Adrenal gland (tissue), 19 donors: Measurements from ENCODE around the gene PRR20G. TPM values are rescaled to one million over a fixed set of nuclear protein-coding genes. Genes with fewer than 3 reads are reported as not detected.

Experiments
- DNase-seq, 7 donors: peaks; one replicate each; pipeline ENCODE4 v3.0.0-alpha.2; 2019 to 2020
- H3K27ac ChIP-seq, 5 donors: fragments of 200-600 bp; sonication (generic) in 4 of 5; 1 replicate in 3 of 5; 2 replicates in 2 of 5; pipeline versions ENCODE4 v1.5.1 to v1.8.0; 2016 to 2020; ENCODE audit warnings: mild to moderate bottlenecking in 1 of 5
- H3K27me3 ChIP-seq: fragments of 200-600 bp; 2 replicates; pipeline ENCODE4 v1.8.0; 2021
- H3K36me3 ChIP-seq, 2 donors: fragments of 200-600 bp; replicated peaks in 1 of 2; 1 replicate in 1 of 2; 2 replicates in 1 of 2; pipeline versions ENCODE4 v1.5.1 to v1.8.0; 2018 to 2022
- H3K4me1 ChIP-seq, 2 donors: fragments of 200-600 bp; replicated peaks in 1 of 2; 1 replicate in 1 of 2; 2 replicates in 1 of 2; pipeline versions ENCODE4 v1.5.1 to v1.8.0; 2018 to 2021
- H3K4me3 ChIP-seq, 4 donors: fragments of 200-600 bp; sonication (generic) in 3 of 4; one replicate each; pipeline ENCODE4 v1.5.1; 2016 to 2018
- H3K9me3 ChIP-seq, 3 donors: fragments of 200-600 bp; sonication (generic) in 1 of 3; replicated peaks in 1 of 3; 1 replicate in 2 of 3; 2 replicates in 1 of 3; pipeline versions ENCODE4 v1.5.1 to v1.8.0; 2016 to 2021
- CTCF ChIP-seq, 6 experiments: fragments of 450-650 bp in 4 of 6; fragments of 200-600 bp in 2 of 6; sonication (generic) in 1 of 6; IDR thresholded peaks; 1 replicate in 5 of 6; 2 replicates in 1 of 6; pipeline versions ENCODE4 v1.5.1 to v1.8.0; 2016 to 2021; ENCODE audit warnings: antibody characterized with exemption in 6 of 6, mild to moderate bottlenecking in 2 of 6, moderate library complexity in 1 of 6
- POLR2A ChIP-seq, 2 donors: fragments of 450-650 bp; IDR thresholded peaks; one replicate each; pipeline ENCODE4 v1.6.1; 2017; ENCODE audit warnings: antibody characterized with exemption in 2 of 2, mild to moderate bottlenecking in 2 of 2, moderate library complexity in 1 of 2
- WGBS, 4 donors: extraction: QIAGEN DNeasy Blood & Tissue Kit in 2 of 4; methylation state at CpG; one replicate each; pipeline versions ENCODE4 v1.1.5 to v1.1.7; 2013 to 2017; 5-methylcytosine and 5-hydroxymethylcytosine counted together
- intact Hi-C, 2 donors: fragments of 100-400 bp; cut with DNase I; formaldehyde crosslinking; loops; one replicate each; pipeline versions ENCODE4 v1.14.1 to v1.15.0; 2022 to 2023
- long read RNA-seq, 10 donors: library from polyadenylated mRNA in 3 of 10; unstranded in 2 of 10; stranded (forward) in 1 of 10; transcript quantifications; one replicate each; pipeline ENCODE4 v2.0.0 and lab custom pipeline, GENCODE V29; 2021 to 2026
- polyA plus RNA-seq, 3 donors: library from polyadenylated mRNA; stranded (reverse); fragments of 200-250 nt in 2 of 3; fragments of 350-450 nt in 1 of 3; fragmentation: Illumina TruSeq in 1 of 3; extraction: RNeasy Lipid Tissue Mini Kit (QIAGEN cat#74804) in 1 of 3; gene quantifications; one replicate each; pipeline ENCODE4 v1.2.3, GENCODE V29; 2013 to 2014
- total RNA-seq, 9 donors: library from RNA; depleted of rRNA in 4 of 9; stranded (reverse); fragments of >200 nt in 4 of 9; fragments of 120-200 nt in 1 of 9; fragmentation: NEBNext Ultra II Directional in 1 of 9; extraction: Animal tissue kit (Norgen Biotek cat#: 25700) in 1 of 9; gene quantifications; one replicate each; pipeline versions ENCODE4 v1.1.0 to v1.2.4, GENCODE V29; 2013 to 2023
- donor health status: healthy with polysubstance abuse.
- donor health status: Bipolar disorder and iron deficiency.
- donor health status: DM: yes; HTN: yes; CAD: no.
- donor health status: DM: no; HTN: no; CAD: no.
- donor health status: DM: no; HTN: no; CAD: no.
- donor health status: DM: yes; HTN: yes; CAD: no.

PRR20G gene
- not detected for total RNA-seq
- not detected for polyA plus RNA-seq
- long read RNA-seq, donor 1 = 0 reads
- long read RNA-seq, donor 2 = 0 reads
- long read RNA-seq, donor 3 = 0 reads
- long read RNA-seq, donor 4 = 0 reads
- long read RNA-seq, donor 5 = 0 reads
- long read RNA-seq, donor 6 = 0 reads
- long read RNA-seq, donor 7 = 0 reads
- long read RNA-seq, donor 8 = 0 reads
- long read RNA-seq, donor 9 = 0 reads
- long read RNA-seq, donor 10 = 0 reads

- Histone ChIP-seq H3K27me3 (no peaks in the 10 kb centered on the region), H3K4me1 (no peaks in the 10 kb centered on the region), H3K9me3 (no peaks in the 10 kb centered on the region), H3K36me3 (no peaks in the 10 kb centered on the region), H3K27ac (no peak within 1 kb of the TSS), H3K4me3 (no peak within 1 kb of the TSS)
- 73 to 79% (median 79%) methylated on average over 14 to 17 of the region's 17 CpGs for WGBS, 4 donors
- intact Hi-C loops = no loop called here
- TF ChIP-seq POLR2A (IDR thresholded peaks at IDR 0.05) (no peak), CTCF (IDR thresholded peaks at IDR 0.05) (no peak)
- DNase-seq = no peak
These were observed at the start of gene PRR20G for GRCh38 chr3:127287840-127288239. TSS of gene PRR20G (minus strand) at chr3:127288046. CDS start at chr3:127287365, 681 bp downstream.

GRCh38 chr3:127337001-127337400 lies 49.2 kb upstream of the PRR20G start:
- no peak for TF ChIP-seq CTCF (IDR thresholded peaks at IDR 0.05)
- TF ChIP-seq POLR2A (IDR thresholded peaks at IDR 0.05) = no peak
- no peak overlapping the region for H3K27ac ChIP-seq
- peaks cover 0 to 4% of the 10 kb centered on the region in 2 donors for H3K4me1 ChIP-seq
- peaks cover 42% of the 10 kb centered on the region for H3K27me3 ChIP-seq
- intact Hi-C loops = no loop called here
- no peak overlapping the region for H3K4me3 ChIP-seq
- no peak for DNase-seq
- peaks cover 0 to 4% (median 0%) of the 10 kb centered on the region in 3 donors for H3K9me3 ChIP-seq
- no peaks in the 10 kb centered on the region for H3K36me3 ChIP-seq
- 83 to 94% (median 85%) methylated on average over 6 to 7 of the region's 7 CpGs for WGBS, 4 donors

GRCh38 chr3:127336101-127336500 lies 48.3 kb upstream of the PRR20G start:
- TF ChIP-seq POLR2A (IDR thresholded peaks at IDR 0.05) = no peak
- no peak for TF ChIP-seq CTCF (IDR thresholded peaks at IDR 0.05)
- DNase-seq = no peak
- intact Hi-C loops = no loop called here
- 65 to 74% (median 66%) methylated on average over 4 to 5 of the region's 5 CpGs for WGBS, 4 donors
- Histone ChIP-seq H3K27ac (no peak overlapping the region), H3K27me3 (peaks cover 39% of the 10 kb centered on the region), H3K9me3 (peaks cover 0 to 9% (median 0%) of the 10 kb centered on the region in 3 donors), H3K4me3 (no peak overlapping the region), H3K4me1 (peaks cover 0 to 4% of the 10 kb centered on the region in 2 donors), H3K36me3 (no peaks in the 10 kb centered on the region)

GRCh38 chr3:127330385-127330784 lies 42.5 kb upstream of the PRR20G start:
- Histone ChIP-seq H3K36me3 (no peaks in the 10 kb centered on the region), H3K4me1 (no peaks in the 10 kb centered on the region), H3K27ac (no peak overlapping the region), H3K4me3 (no peak overlapping the region), H3K9me3 (peaks cover 0 to 16% (median 0%) of the 10 kb centered on the region in 3 donors), H3K27me3 (peaks cover 2% of the 10 kb centered on the region)
- intact Hi-C loops = no loop called here
- no peak for DNase-seq
- WGBS, 4 donors = 63 to 66% (median 64%) methylated on average over 2 of the region's 2 CpGs
- no peak for TF ChIP-seq POLR2A (IDR thresholded peaks at IDR 0.05)
- TF ChIP-seq CTCF (IDR thresholded peaks at IDR 0.05) = no peak
